COLO668 (cell line): ENCODE results near the gene KRT6C.

Source experiments
- DNase-seq: peaks from one replicate; lab custom pipeline; 2025; ENCODE audit not compliant: unreplicated experiment; lab: John Stamatoyannopoulos, UW

Gene KRT6C

GRCh38 chr12:52473768-52474167 is at the start of gene KRT6C:
TSS of gene KRT6C (minus strand) at chr12:52473805. CDS start at chr12:52473737, 68 bp downstream.
- no peak for DNase-seq

- DNase-seq: no peak
Observed at GRCh38 chr12:52522346-52523011, 48.9 kb upstream of the KRT6C start.

GRCh38 chr12:52521568-52522266 is 48.1 kb upstream of the KRT6C start:
- DNase-seq: no peak

GRCh38 chr12:52521175-52521567 is 47.6 kb upstream of the KRT6C start:
- DNase-seq: no peak

- DNase-seq: no peak
Observed at GRCh38 chr12:52519826-52520662, 46.4 kb upstream of the KRT6C start, which contains the start of gene KRT5. TSS of gene KRT5 (minus strand) at chr12:52520394. CDS start at chr12:52520296, 98 bp downstream.

GRCh38 chr12:52519387-52519703 is 45.7 kb upstream of the KRT6C start:
- DNase-seq: no peak

- no peak for DNase-seq
Observed at GRCh38 chr12:52518574-52519386, 45.2 kb upstream of the KRT6C start.

- DNase-seq: no peak
Observed at GRCh38 chr12:52517888-52518287, 44.3 kb upstream of the KRT6C start.

- no peak for DNase-seq
Observed at GRCh38 chr12:52517005-52517835, 43.6 kb upstream of the KRT6C start.

- no peak for DNase-seq
Observed at GRCh38 chr12:52515927-52516831, 42.6 kb upstream of the KRT6C start.

GRCh38 chr12:52515319-52515646 is 41.7 kb upstream of the KRT6C start:
- DNase-seq: no peak

GRCh38 chr12:52514471-52515318 is 41.1 kb upstream of the KRT6C start:
- DNase-seq: no peak

- DNase-seq: no peak
Observed at GRCh38 chr12:52513736-52514135, 40.1 kb upstream of the KRT6C start.

GRCh38 chr12:52508211-52508610 is 34.6 kb upstream of the KRT6C start:
- no peak for DNase-seq

- no peak for DNase-seq
Observed at GRCh38 chr12:52506858-52507715, 33.5 kb upstream of the KRT6C start.

GRCh38 chr12:52502877-52503276 is 29.3 kb upstream of the KRT6C start:
- no peak for DNase-seq

- DNase-seq: no peak
Observed at GRCh38 chr12:52501490-52501889, 27.9 kb upstream of the KRT6C start.
